ENCODE results near the gene SLC2A1.

- TF ChIP-seq EZH2 (IDR thresholded peaks at IDR 0.05; ENCODE audit: low read depth) = no peak
- TF ChIP-seq CTCF (conservative IDR thresholded peaks at IDR 0.05) = no peak
Observed at GRCh38 chr1:42944246-42944928, 14.3 kb downstream of the SLC2A1 start.

Data from PC-9 (cell line).